RCC 7860 (cell line): ENCODE measurements around the gene APOBEC3H.
A peak's percentile ranks its signal among the peaks of the same experiment; 100 is the strongest.

ENCODE experiments used
- DNase-seq: peaks from one replicate; pipeline ENCODE4 v3.0.0-alpha.2; 2015; ENCODE audit warnings: low spot score
- FAIRE-seq: peaks from 2 replicates; lab custom pipeline; 2012; peaks lifted over from hg19 to GRCh38; lab: Jason Lieb, UNC

APOBEC3H gene

GRCh38 chr22:39132871-39133524 is 36.0 kb downstream of the APOBEC3H start:
- DNase-seq = no peak
- FAIRE-seq = no peak

GRCh38 chr22:39133871-39134270 is 36.8 kb downstream of the APOBEC3H start:
- DNase-seq (no peak), FAIRE-seq (no peak)

GRCh38 chr22:39134366-39135091 is 37.5 kb downstream of the APOBEC3H start:
- FAIRE-seq = no peak
- no peak for DNase-seq

GRCh38 chr22:39135092-39135896 is 38.2 kb downstream of the APOBEC3H start:
- FAIRE-seq (no peak), DNase-seq (peak; percentile 18)

- no peak for DNase-seq
- FAIRE-seq = no peak
Measured at GRCh38 chr22:39136317-39136716, 39.3 kb downstream of the APOBEC3H start.

GRCh38 chr22:39138357-39138997 is 41.4 kb downstream of the APOBEC3H start:
- no peak for FAIRE-seq
- DNase-seq = no peak

GRCh38 chr22:39139933-39140332 is 42.9 kb downstream of the APOBEC3H start:
- no peak for DNase-seq
- no peak for FAIRE-seq

GRCh38 chr22:39142088-39142680 is 45.1 kb downstream of the APOBEC3H start:
- FAIRE-seq = no peak

GRCh38 chr22:39144101-39144767 is 47.2 kb downstream of the APOBEC3H start:
- FAIRE-seq (no peak), DNase-seq (peak; percentile 17)

More at GRCh38 chr22:39142088-39142680, 45.1 kb downstream of the APOBEC3H start:
- no peak for DNase-seq

- no peak for FAIRE-seq
- DNase-seq = no peak
Measured at GRCh38 chr22:39146256-39147101, 49.4 kb downstream of the APOBEC3H start.

GRCh38 chr22:39147335-39148025 is 50.4 kb downstream of the APOBEC3H start:
- FAIRE-seq = no peak

GRCh38 chr22:39148026-39148726 is 51.1 kb downstream of the APOBEC3H start:
- FAIRE-seq (no peak), DNase-seq (no peak)

More at GRCh38 chr22:39147335-39148025, 50.4 kb downstream of the APOBEC3H start:
- no peak for DNase-seq

GRCh38 chr22:39148727-39149535 is 51.9 kb downstream of the APOBEC3H start:
- no peak for FAIRE-seq
- no peak for DNase-seq

GRCh38 chr22:39149915-39150847 is 53.1 kb downstream of the APOBEC3H start:
- DNase-seq (no peak), FAIRE-seq (no peak)

- DNase-seq (no peak), FAIRE-seq (no peak)
Measured at GRCh38 chr22:39150848-39151215, 53.8 kb downstream of the APOBEC3H start.

GRCh38 chr22:39151329-39151975 is 54.4 kb downstream of the APOBEC3H start:
- DNase-seq (no peak), FAIRE-seq (no peak)
